MM.1S (cell line): ENCODE results near the gene ATAD3B.

Experiments
- EZH2 ChIP-seq: fragments of 300-600 bp; sonication (generic); optimal IDR thresholded peaks from 2 replicates; pipeline ENCODE3; 2017; ENCODE audit warnings: low read depth, mild to moderate bottlenecking, antibody characterized with exemption, low read length, mixed read lengths
- EZH2phosphoT487 ChIP-seq: fragments of 300-600 bp; sonication (generic); IDR thresholded peaks from 2 replicates; pipeline ENCODE4 v1.6.1; 2018; ENCODE audit warnings: antibody characterized with exemption, low read length
- TF ChIP-seq, protein P1 (sequence below): fragments of 300-600 bp; sonication (generic); IDR thresholded peaks from 2 replicates; pipeline ENCODE4 v1.5.1; 2016; ENCODE audit warnings: antibody characterized with exemption, low read length, mixed read lengths

DNA sequence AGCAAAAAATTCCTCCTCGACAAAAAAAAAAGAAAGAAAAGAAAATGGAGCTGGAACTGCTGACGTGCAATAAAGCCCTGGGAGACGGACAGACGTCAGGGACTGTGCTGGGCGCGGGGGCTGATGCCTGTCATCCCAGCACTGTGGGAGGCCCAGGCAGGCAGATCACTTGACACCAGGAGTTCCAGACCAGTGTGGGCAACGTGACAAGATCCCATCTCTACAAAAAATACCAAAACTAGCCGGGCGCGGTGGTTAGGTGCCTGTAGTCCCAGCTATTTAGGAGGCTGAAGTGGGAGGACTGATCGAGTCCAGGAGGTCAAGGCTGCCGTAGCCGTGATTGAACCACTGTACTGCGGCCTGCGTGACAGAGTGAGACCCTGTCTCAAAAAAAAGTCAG, 46.9 kb upstream of the ATAD3B start:
- TF ChIP-seq, protein P1, sequence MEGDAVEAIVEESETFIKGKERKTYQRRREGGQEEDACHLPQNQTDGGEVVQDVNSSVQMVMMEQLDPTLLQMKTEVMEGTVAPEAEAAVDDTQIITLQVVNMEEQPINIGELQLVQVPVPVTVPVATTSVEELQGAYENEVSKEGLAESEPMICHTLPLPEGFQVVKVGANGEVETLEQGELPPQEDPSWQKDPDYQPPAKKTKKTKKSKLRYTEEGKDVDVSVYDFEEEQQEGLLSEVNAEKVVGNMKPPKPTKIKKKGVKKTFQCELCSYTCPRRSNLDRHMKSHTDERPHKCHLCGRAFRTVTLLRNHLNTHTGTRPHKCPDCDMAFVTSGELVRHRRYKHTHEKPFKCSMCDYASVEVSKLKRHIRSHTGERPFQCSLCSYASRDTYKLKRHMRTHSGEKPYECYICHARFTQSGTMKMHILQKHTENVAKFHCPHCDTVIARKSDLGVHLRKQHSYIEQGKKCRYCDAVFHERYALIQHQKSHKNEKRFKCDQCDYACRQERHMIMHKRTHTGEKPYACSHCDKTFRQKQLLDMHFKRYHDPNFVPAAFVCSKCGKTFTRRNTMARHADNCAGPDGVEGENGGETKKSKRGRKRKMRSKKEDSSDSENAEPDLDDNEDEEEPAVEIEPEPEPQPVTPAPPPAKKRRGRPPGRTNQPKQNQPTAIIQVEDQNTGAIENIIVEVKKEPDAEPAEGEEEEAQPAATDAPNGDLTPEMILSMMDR, result no peak
- TF ChIP-seq EZH2phosphoT487 (no peak), EZH2 (no peak)
